B cell (primary cell): ENCODE measurements around the gene MSL1.

Experiments used
- CTCF ChIP-seq: fragments of 200-600 bp; IDR thresholded peaks from one replicate; pipeline ENCODE4 v1.8.0; 2022; ENCODE audit warnings: antibody characterized with exemption, mild to moderate bottlenecking
- EZH2 ChIP-seq: IDR thresholded peaks from 2 replicates; pipeline ENCODE4 v1.6.1; 2012; ENCODE audit warnings: borderline replicate concordance, low read depth, mild to moderate bottlenecking, moderate library complexity, low read length; ENCODE audit not compliant: insufficient read depth, poor library complexity, severe bottlenecking

- no peak for TF ChIP-seq EZH2
- no peak for TF ChIP-seq CTCF
Measured at GRCh38 chr17:40104594-40105486, 16.9 kb upstream of the MSL1 start.
